Mucosa of descending colon (tissue), 3 donors: Measurements from ENCODE around the gene GPR39. TPM values are rescaled to one million over a fixed set of nuclear protein-coding genes. Genes with fewer than 3 reads are reported as not detected.

ENCODE experiments used
- ATAC-seq: fragments of 200-7000 bp; cut with Tn5 transposase; one replicate; pipeline ENCODE4 v1.9.1; 2020; ENCODE audit warnings: mild to moderate bottlenecking, moderate library complexity
- DNase-seq, 3 donors: peaks; one replicate each; pipeline ENCODE4 v3.0.0-alpha.2; 2020
- H3K36me3 ChIP-seq: fragments of 200-600 bp; one replicate; pipeline ENCODE4 v1.8.0; 2021; ENCODE audit warnings: low read depth, mild to moderate bottlenecking
- H3K4me1 ChIP-seq: fragments of 200-600 bp; one replicate; pipeline ENCODE4 v1.8.0; 2021; ENCODE audit warnings: low read depth, mild to moderate bottlenecking
- H3K4me3 ChIP-seq: fragments of 200-600 bp; one replicate; pipeline ENCODE4 v1.8.0; 2021; ENCODE audit warnings: mild to moderate bottlenecking
- H3K9me3 ChIP-seq: fragments of 200-600 bp; one replicate; pipeline ENCODE4 v1.8.0; 2021; ENCODE audit warnings: mild to moderate bottlenecking
- CTCF ChIP-seq: fragments of 200-600 bp; IDR thresholded peaks from one replicate; pipeline ENCODE4 v1.8.0; 2022; ENCODE audit warnings: antibody characterized with exemption, mild to moderate bottlenecking
- intact Hi-C, 2 donors: fragments of 100-400 bp; cut with DNase I in 1 of 2; cut with micrococcal nuclease in 1 of 2; formaldehyde crosslinking; loops; one replicate each; pipeline versions ENCODE4 v1.11.0 to v1.11.1; 2022; cut with DNase I, micrococcal nuclease
- total RNA-seq, 3 donors: library from RNA; stranded (reverse); fragmentation: NEBNext Ultra II Directional in 2 of 3; extraction: Animal tissue kit (Norgen Biotek cat#: 25700) in 2 of 3; gene quantifications; one replicate each; pipeline versions ENCODE4 v1.2.1 to v1.2.4, GENCODE V29; 2021 to 2023
- donor health status: DM: no; HTN: no; CAD: no; lungs with moderate emphysema.
- donor health status: DM: no; HTN: no; CAD: no.
- donor health status: DM: no; HTN: yes; CAD: no.

The GPR39 gene
- total RNA-seq, 3 donors from 2014 or later: 11.6 to 33.7 (median 20.6) TPM

- intact Hi-C loops: no loop called here
- Histone ChIP-seq H3K4me1 (no peaks in the 10 kb centered on the region), H3K4me3 (no peak overlapping the region), H3K36me3 (no peaks in the 10 kb centered on the region), H3K9me3 (no peaks in the 10 kb centered on the region)
- TF ChIP-seq CTCF: no peak
- no peak for DNase-seq
- no peak for ATAC-seq
Measured at GRCh38 chr2:132605236-132606180, 188.9 kb downstream of the GPR39 start.

GRCh38 chr2:132606649-132607048 is 190.0 kb downstream of the GPR39 start:
- no peak for TF ChIP-seq CTCF
- H3K36me3 ChIP-seq: no peaks in the 10 kb centered on the region
- intact Hi-C loops: no loop called here

GRCh38 chr2:132607426-132608090 is 191.0 kb downstream of the GPR39 start:
- intact Hi-C loops: no loop called here
- H3K36me3 ChIP-seq: no peaks in the 10 kb centered on the region
- no peak for TF ChIP-seq CTCF
- DNase-seq: no peak
- H3K9me3 ChIP-seq: no peaks in the 10 kb centered on the region
- H3K4me3 ChIP-seq: no peak overlapping the region
- H3K4me1 ChIP-seq: no peaks in the 10 kb centered on the region
- no peak for ATAC-seq

More at GRCh38 chr2:132606649-132607048, 190.0 kb downstream of the GPR39 start:
- Histone ChIP-seq H3K9me3 (no peaks in the 10 kb centered on the region), H3K4me3 (no peak overlapping the region), H3K4me1 (no peaks in the 10 kb centered on the region)
- ATAC-seq: no peak
- no peak for DNase-seq

- Histone ChIP-seq H3K9me3 (no peaks in the 10 kb centered on the region), H3K36me3 (no peaks in the 10 kb centered on the region), H3K4me3 (no peak overlapping the region), H3K4me1 (no peaks in the 10 kb centered on the region)
- intact Hi-C loops: no loop called here
- DNase-seq: no peak
- TF ChIP-seq CTCF: no peak
- no peak for ATAC-seq
Measured at GRCh38 chr2:132608311-132608710, 191.7 kb downstream of the GPR39 start.

- Histone ChIP-seq H3K9me3 (no peaks in the 10 kb centered on the region), H3K4me1 (no peaks in the 10 kb centered on the region), H3K36me3 (no peaks in the 10 kb centered on the region), H3K4me3 (no peak overlapping the region)
- peak; percentile 79 for ATAC-seq
- peak in 1 of 3 donors; percentile 7 for DNase-seq
- TF ChIP-seq CTCF: no peak
- intact Hi-C loops: no loop called here
Measured at GRCh38 chr2:132609101-132609890, 192.7 kb downstream of the GPR39 start.
